CD4-positive, CD25-positive, alpha-beta regulatory T cell (primary cell): ENCODE data around the gene REN. TPM values are rescaled to one million over a fixed set of nuclear protein-coding genes. Genes with fewer than 3 reads are reported as not detected.

Experiments used
- ATAC-seq, 2 donors: fragments of 150-1000 bp; cut with Tn5 transposase; one replicate each; pipeline ENCODE4 v1.10.0; 2021; ENCODE audit warnings: low read depth in 2 of 2, moderate number of reproducible peaks in 2 of 2, moderate library complexity in 1 of 2
- DNase-seq, 3 donors: peaks; one replicate each; pipeline versions ENCODE4 v3.0.0 to v3.0.0-alpha.2; 2012 to 2022; ENCODE audit warnings: mixed read lengths in 1 of 3
- H3K27ac ChIP-seq: one replicate; pipeline ENCODE4 v1.7.0; 2013; ENCODE audit warnings: mild to moderate bottlenecking, low read length; ENCODE audit not compliant: insufficient read depth, poor library complexity, severe bottlenecking
- H3K27me3 ChIP-seq: one replicate; pipeline ENCODE4 v1.7.0; 2013; ENCODE audit warnings: low read length; ENCODE audit not compliant: control insufficient read depth, insufficient read depth
- H3K36me3 ChIP-seq: one replicate; pipeline ENCODE4 v1.7.0; 2013; ENCODE audit warnings: mild to moderate bottlenecking, low read length, moderate library complexity; ENCODE audit not compliant: control insufficient read depth, insufficient read depth
- H3K4me1 ChIP-seq: 2 replicates; pipeline ENCODE4 v1.7.0; 2013; ENCODE audit warnings: mild to moderate bottlenecking, low read length; ENCODE audit not compliant: insufficient read depth, control insufficient read depth, poor library complexity, severe bottlenecking
- H3K4me3 ChIP-seq: one replicate; pipeline ENCODE4 v1.7.0; 2013; ENCODE audit warnings: low read depth, mild to moderate bottlenecking, low read length, moderate library complexity
- H3K9me3 ChIP-seq, 2 experiments: 1 replicate in 1 of 2; 2 replicates in 1 of 2; pipeline ENCODE4 v1.7.0; 2013; ENCODE audit warnings: low read length in 2 of 2, mild to moderate bottlenecking in 1 of 2, moderate library complexity in 1 of 2; ENCODE audit not compliant: control insufficient read depth in 2 of 2
- H3K27ac Mint-ChIP-seq, 3 donors: one replicate each; pipeline ENCODE4 v1.8.0; 2020 to 2022; ENCODE audit warnings: mild to moderate bottlenecking in 3 of 3, mixed read lengths in 3 of 3, moderate library complexity in 2 of 3
- H3K27me3 Mint-ChIP-seq: one replicate; pipeline ENCODE4 v1.8.0; 2022; ENCODE audit warnings: mild to moderate bottlenecking, mixed read lengths
- H3K36me3 Mint-ChIP-seq: one replicate; pipeline ENCODE4 v1.8.0; 2020; ENCODE audit warnings: mixed read lengths
- H3K4me1 Mint-ChIP-seq, 4 donors: one replicate each; pipeline ENCODE4 v1.8.0; 2020 to 2022; ENCODE audit warnings: mixed read lengths in 4 of 4, mild to moderate bottlenecking in 1 of 4
- H3K4me3 Mint-ChIP-seq, 4 donors: one replicate each; pipeline ENCODE4 v1.8.0; 2020 to 2022; ENCODE audit warnings: mild to moderate bottlenecking in 4 of 4, mixed read lengths in 4 of 4, moderate library complexity in 3 of 4
- H3K9me3 Mint-ChIP-seq, 7 donors: one replicate each; pipeline ENCODE4 v1.8.0; 2020 to 2022; ENCODE audit warnings: mixed read lengths in 7 of 7, mild to moderate bottlenecking in 3 of 7, moderate library complexity in 2 of 7
- polyA plus RNA-seq, 4 donors: library from polyadenylated mRNA; unstranded; fragments of 300-500 nt; fragmentation: Illumina TruSeq; gene quantifications; one replicate each; pipeline ENCODE4 v1.2.3, GENCODE V29; 2021
- total RNA-seq: library from RNA; stranded (reverse); gene quantifications from one replicate; pipeline ENCODE4 v1.2.3, GENCODE V29; 2022

The REN gene
- total RNA-seq (not detected), polyA plus RNA-seq (not detected)

GRCh38 chr1:204166219-204166618, at the start of gene REN:
Gene REN, minus strand, starts transcription at chr1:204166337. Its CDS starts 44 bp downstream, at chr1:204166293.
- no peak within 1 kb of the TSS for H3K4me3 ChIP-seq
- Mint-ChIP-seq H3K27ac (no peak within 1 kb of the TSS), H3K27me3 (peaks cover 8% of the 10 kb centered on the region), H3K36me3 (no peaks in the 10 kb centered on the region), H3K4me1 (no peaks in the 10 kb centered on the region), H3K4me3 (no peak within 1 kb of the TSS), H3K9me3 (peaks cover 0 to 29% (median 9%) of the 10 kb centered on the region in 7 donors)
- ATAC-seq (no peak), DNase-seq (no peak)
- no peaks in the 10 kb centered on the region for H3K36me3 ChIP-seq
- H3K4me1 ChIP-seq = no peaks in the 10 kb centered on the region
- H3K27ac ChIP-seq = no peak within 1 kb of the TSS
- peaks cover 28 to 44% of the 10 kb centered on the region in 2 experiments for H3K9me3 ChIP-seq
- peaks cover 3% of the 10 kb centered on the region for H3K27me3 ChIP-seq

- H3K9me3 Mint-ChIP-seq = peaks cover 0 to 3% (median 0%) of the 10 kb centered on the region in 7 donors
- H3K27me3 Mint-ChIP-seq = peaks cover 33% of the 10 kb centered on the region
- Histone ChIP-seq H3K4me1 (no peaks in the 10 kb centered on the region), H3K4me3 (no peak within 1 kb of the TSS), H3K9me3 (no peaks in the 10 kb centered on the region), H3K36me3 (no peaks in the 10 kb centered on the region), H3K27ac (no peak within 1 kb of the TSS), H3K27me3 (peaks cover 6% of the 10 kb centered on the region)
- peak in 1 of 2 donors; percentile 40 for ATAC-seq
- DNase-seq = peak in 2 of 3 donors; percentile 10 to 42
- H3K27ac Mint-ChIP-seq = peak within 1 kb of the TSS in 1 of 3 donors; percentile 52
- peak within 1 kb of the TSS in 3 of 4 donors; percentile 42 to 65 (median 65) for H3K4me3 Mint-ChIP-seq
- H3K4me1 Mint-ChIP-seq = peaks cover 0 to 8% (median 5%) of the 10 kb centered on the region in 4 donors
- peaks cover 4% of the 10 kb centered on the region for H3K36me3 Mint-ChIP-seq
Observed at GRCh38 chr1:204213668-204214662, 47.8 kb upstream of the REN start, which contains the start of gene GOLT1A. Gene GOLT1A, minus strand, starts transcription at chr1:204213988. Its CDS starts 82 bp downstream, at chr1:204213906.

GRCh38 chr1:204212715-204213114, 46.6 kb upstream of the REN start:
- Mint-ChIP-seq H3K4me3 (no peak overlapping the region), H3K9me3 (peaks cover 0 to 3% (median 0%) of the 10 kb centered on the region in 7 donors), H3K4me1 (peaks cover 0 to 8% (median 5%) of the 10 kb centered on the region in 4 donors), H3K36me3 (peaks cover 4% of the 10 kb centered on the region), H3K27ac (no peak overlapping the region), H3K27me3 (peaks cover 34% of the 10 kb centered on the region)
- ATAC-seq = no peak
- Histone ChIP-seq H3K27me3 (peaks cover 9% of the 10 kb centered on the region), H3K27ac (no peak overlapping the region), H3K36me3 (no peaks in the 10 kb centered on the region), H3K4me1 (no peaks in the 10 kb centered on the region), H3K4me3 (no peak overlapping the region), H3K9me3 (no peaks in the 10 kb centered on the region)
- DNase-seq = no peak

- DNase-seq (no peak), ATAC-seq (no peak)
- Histone ChIP-seq H3K36me3 (no peaks in the 10 kb centered on the region), H3K4me1 (no peaks in the 10 kb centered on the region), H3K27me3 (peaks cover 22% of the 10 kb centered on the region), H3K27ac (no peak overlapping the region), H3K9me3 (no peaks in the 10 kb centered on the region), H3K4me3 (no peak overlapping the region)
- peaks cover 0 to 3% (median 0%) of the 10 kb centered on the region in 7 donors for H3K9me3 Mint-ChIP-seq
- peaks cover 4% of the 10 kb centered on the region for H3K36me3 Mint-ChIP-seq
- H3K4me3 Mint-ChIP-seq = no peak overlapping the region
- no peak overlapping the region for H3K27ac Mint-ChIP-seq
- H3K4me1 Mint-ChIP-seq = peaks cover 0 to 11% (median 6%) of the 10 kb centered on the region in 4 donors
- peaks cover 45% of the 10 kb centered on the region for H3K27me3 Mint-ChIP-seq
Observed at GRCh38 chr1:204211046-204211445, 44.9 kb upstream of the REN start.

GRCh38 chr1:204207136-204207616, 41.0 kb upstream of the REN start:
- H3K27me3 Mint-ChIP-seq = peaks cover 53% of the 10 kb centered on the region

GRCh38 chr1:204206121-204206520, 40.0 kb upstream of the REN start:
- no peak overlapping the region for H3K27ac ChIP-seq
- H3K36me3 Mint-ChIP-seq = no peaks in the 10 kb centered on the region

More at GRCh38 chr1:204207136-204207616, 41.0 kb upstream of the REN start:
- Histone ChIP-seq H3K4me3 (no peak overlapping the region), H3K4me1 (no peaks in the 10 kb centered on the region), H3K27me3 (peaks cover 24% of the 10 kb centered on the region), H3K36me3 (no peaks in the 10 kb centered on the region), H3K9me3 (no peaks in the 10 kb centered on the region), H3K27ac (no peak overlapping the region)
- peaks cover 0 to 4% (median 0%) of the 10 kb centered on the region in 4 donors for H3K4me1 Mint-ChIP-seq
- no peaks in the 10 kb centered on the region for H3K9me3 Mint-ChIP-seq
- peak; percentile 27 to 50 (median 45) for DNase-seq
- ATAC-seq = peak; percentile 82 to 84
- H3K4me3 Mint-ChIP-seq = no peak overlapping the region
- no peaks in the 10 kb centered on the region for H3K36me3 Mint-ChIP-seq
- H3K27ac Mint-ChIP-seq = no peak overlapping the region

GRCh38 chr1:204205486-204205885, 39.3 kb upstream of the REN start:
- peaks cover 59% of the 10 kb centered on the region for H3K27me3 Mint-ChIP-seq

More at GRCh38 chr1:204206121-204206520, 40.0 kb upstream of the REN start:
- H3K4me1 ChIP-seq = no peaks in the 10 kb centered on the region
- peaks cover 19% of the 10 kb centered on the region for H3K27me3 ChIP-seq
- H3K4me3 ChIP-seq = no peak overlapping the region
- Mint-ChIP-seq H3K9me3 (no peaks in the 10 kb centered on the region), H3K4me1 (peaks cover 0 to 4% (median 0%) of the 10 kb centered on the region in 4 donors), H3K27me3 (peaks cover 56% of the 10 kb centered on the region), H3K27ac (no peak overlapping the region), H3K4me3 (no peak overlapping the region)
- H3K9me3 ChIP-seq = no peaks in the 10 kb centered on the region
- no peak for DNase-seq
- H3K36me3 ChIP-seq = no peaks in the 10 kb centered on the region
- ATAC-seq = no peak

More at GRCh38 chr1:204205486-204205885, 39.3 kb upstream of the REN start:
- no peak overlapping the region for H3K27ac Mint-ChIP-seq
- no peak overlapping the region for H3K4me3 ChIP-seq
- DNase-seq (no peak), ATAC-seq (no peak)
- H3K4me1 Mint-ChIP-seq = peaks cover 0 to 4% (median 0%) of the 10 kb centered on the region in 4 donors
- H3K36me3 ChIP-seq = no peaks in the 10 kb centered on the region
- H3K4me3 Mint-ChIP-seq = no peak overlapping the region
- no peaks in the 10 kb centered on the region for H3K9me3 ChIP-seq
- H3K4me1 ChIP-seq = no peaks in the 10 kb centered on the region
- H3K9me3 Mint-ChIP-seq = no peaks in the 10 kb centered on the region
- H3K27me3 ChIP-seq = peaks cover 19% of the 10 kb centered on the region
- no peak overlapping the region for H3K27ac ChIP-seq
- no peaks in the 10 kb centered on the region for H3K36me3 Mint-ChIP-seq
